ENCODE measurements around the gene ACRBP. TPM values are rescaled to one million over a fixed set of nuclear protein-coding genes. Genes with fewer than 3 reads are reported as not detected.

Gene ACRBP
- polyA plus RNA-seq, 5 donors: 5.5 to 7.4 (median 6.5) TPM

Other genes starting within 250 kb of the ACRBP start
- 1 to 10 TPM; 1.2 to 2.9 (median 1.7) TPM for gene CD27, start 202.5 kb downstream of the ACRBP start, polyA plus RNA-seq (ENCODE audit: insufficient read depth in 1 of 5, insufficient read length in 5 of 5, low replicate concordance in 1 of 5)
- gene TAPBPL, start 195.4 kb downstream of the ACRBP start, polyA plus RNA-seq (ENCODE audit: insufficient read depth in 1 of 5, insufficient read length in 5 of 5, low replicate concordance in 1 of 5): 10 to 100 TPM; 16.6 to 26.9 (median 20.3) TPM
- gene VAMP1, start 176.8 kb downstream of the ACRBP start, polyA plus RNA-seq (ENCODE audit: insufficient read depth in 1 of 5, insufficient read length in 5 of 5, low replicate concordance in 1 of 5): 10 to 100 TPM; 16.0 to 23.2 (median 19.1) TPM
- 100 to 1,000 TPM; 145 to 169 (median 167) TPM for gene MRPL51, start 154.2 kb downstream of the ACRBP start, polyA plus RNA-seq (ENCODE audit: insufficient read depth in 1 of 5, insufficient read length in 5 of 5, low replicate concordance in 1 of 5)
- 10 to 100 TPM; 51.0 to 88.5 (median 61.7) TPM for gene NCAPD2, start 153.3 kb downstream of the ACRBP start, polyA plus RNA-seq (ENCODE audit: insufficient read depth in 1 of 5, insufficient read length in 5 of 5, low replicate concordance in 1 of 5)
- gene GAPDH, start 112.9 kb downstream of the ACRBP start, polyA plus RNA-seq (ENCODE audit: insufficient read depth in 1 of 5, insufficient read length in 5 of 5, low replicate concordance in 1 of 5): 1,000 to 10,000 TPM; 1,481 to 1,953 (median 1,592) TPM
- 10 to 100 TPM; 12.9 to 24.3 (median 18.4) TPM for gene IFFO1, start 91.4 kb downstream of the ACRBP start, polyA plus RNA-seq (ENCODE audit: insufficient read depth in 1 of 5, insufficient read length in 5 of 5, low replicate concordance in 1 of 5)
- gene NOP2, start 79.1 kb downstream of the ACRBP start, polyA plus RNA-seq (ENCODE audit: insufficient read depth in 1 of 5, insufficient read length in 5 of 5, low replicate concordance in 1 of 5): 10 to 100 TPM; 18.2 to 36.6 (median 24.3) TPM
- gene CHD4, start 40.1 kb downstream of the ACRBP start, polyA plus RNA-seq (ENCODE audit: insufficient read depth in 1 of 5, insufficient read length in 5 of 5, low replicate concordance in 1 of 5): 100 to 1,000 TPM; 196 to 268 (median 221) TPM
- gene LPAR5, start 11.5 kb downstream of the ACRBP start, polyA plus RNA-seq (ENCODE audit: insufficient read depth in 1 of 5, insufficient read length in 5 of 5, low replicate concordance in 1 of 5): 1 to 10 TPM; 1.3 to 2.1 (median 1.3) TPM
- gene ING4, start 15.7 kb upstream of the ACRBP start, polyA plus RNA-seq (ENCODE audit: insufficient read depth in 1 of 5, insufficient read length in 5 of 5, low replicate concordance in 1 of 5): 100 to 1,000 TPM in 3 of 5 donors, 10 to 100 TPM in 2; 89.5 to 116 (median 109) TPM
- gene ZNF384, start 41.9 kb upstream of the ACRBP start, polyA plus RNA-seq (ENCODE audit: insufficient read depth in 1 of 5, insufficient read length in 5 of 5, low replicate concordance in 1 of 5): 10 to 100 TPM; 79.4 to 98.5 (median 86.1) TPM
- 10 to 100 TPM in 1 of 5 donors, 1 to 10 TPM in 4; 5.2 to 10.4 (median 6.7) TPM for gene PIANP, start 53.4 kb upstream of the ACRBP start, polyA plus RNA-seq (ENCODE audit: insufficient read depth in 1 of 5, insufficient read length in 5 of 5, low replicate concordance in 1 of 5)
- gene COPS7A, start 76.6 kb upstream of the ACRBP start, polyA plus RNA-seq (ENCODE audit: insufficient read depth in 1 of 5, insufficient read length in 5 of 5, low replicate concordance in 1 of 5): 10 to 100 TPM; 48.4 to 59.1 (median 56.3) TPM
- 100 to 1,000 TPM; 147 to 203 (median 179) TPM for gene MLF2, start 105.7 kb upstream of the ACRBP start, polyA plus RNA-seq (ENCODE audit: insufficient read depth in 1 of 5, insufficient read length in 5 of 5, low replicate concordance in 1 of 5)
- gene PTMS, start 118.9 kb upstream of the ACRBP start, polyA plus RNA-seq (ENCODE audit: insufficient read depth in 1 of 5, insufficient read length in 5 of 5, low replicate concordance in 1 of 5): 1,000 to 10,000 TPM in 1 of 5 donors, 100 to 1,000 TPM in 4; 621 to 1,050 (median 719) TPM
- gene LAG3, start 125.1 kb upstream of the ACRBP start, polyA plus RNA-seq (ENCODE audit: insufficient read depth in 1 of 5, insufficient read length in 5 of 5, low replicate concordance in 1 of 5): 1 to 10 TPM; 1.3 to 2.9 (median 1.7) TPM
- gene CD4, start 142.1 kb upstream of the ACRBP start, polyA plus RNA-seq (ENCODE audit: insufficient read depth in 1 of 5, insufficient read length in 5 of 5, low replicate concordance in 1 of 5): 100 to 1,000 TPM in 1 of 5 donors, 10 to 100 TPM in 4; 73.5 to 108 (median 89.3) TPM
- 10 to 100 TPM in 4 of 5 donors, 1 to 10 TPM in 1; 7.1 to 17.0 (median 12.1) TPM for gene GPR162, start 174.4 kb upstream of the ACRBP start, polyA plus RNA-seq (ENCODE audit: insufficient read depth in 1 of 5, insufficient read length in 5 of 5, low replicate concordance in 1 of 5)
- 10 to 100 TPM; 14.5 to 40.9 (median 21.7) TPM for gene P3H3, start 181.0 kb upstream of the ACRBP start, polyA plus RNA-seq (ENCODE audit: insufficient read depth in 1 of 5, insufficient read length in 5 of 5, low replicate concordance in 1 of 5)
- 1 to 10 TPM; 3.5 to 8.4 (median 6.0) TPM for gene GNB3, start 193.5 kb upstream of the ACRBP start, polyA plus RNA-seq (ENCODE audit: insufficient read depth in 1 of 5, insufficient read length in 5 of 5, low replicate concordance in 1 of 5)
- 10 to 100 TPM; 23.4 to 69.1 (median 38.0) TPM for gene CDCA3, start 203.9 kb upstream of the ACRBP start, polyA plus RNA-seq (ENCODE audit: insufficient read depth in 1 of 5, insufficient read length in 5 of 5, low replicate concordance in 1 of 5)
- 10 to 100 TPM; 46.9 to 65.2 (median 53.2) TPM for gene USP5, start 204.7 kb upstream of the ACRBP start, polyA plus RNA-seq (ENCODE audit: insufficient read depth in 1 of 5, insufficient read length in 5 of 5, low replicate concordance in 1 of 5)
- gene TPI1, start 220.1 kb upstream of the ACRBP start, polyA plus RNA-seq (ENCODE audit: insufficient read depth in 1 of 5, insufficient read length in 5 of 5, low replicate concordance in 1 of 5): 100 to 1,000 TPM; 420 to 565 (median 460) TPM
- 10 to 100 TPM in 1 of 5 donors, 1 to 10 TPM in 4; 4.1 to 17.1 (median 5.6) TPM for gene SPSB2, start 225.9 kb upstream of the ACRBP start, polyA plus RNA-seq (ENCODE audit: insufficient read depth in 1 of 5, insufficient read length in 5 of 5, low replicate concordance in 1 of 5)